Measurements from ENCODE around the gene CNTN1. TPM values are rescaled to one million over a fixed set of nuclear protein-coding genes. Genes with fewer than 3 reads are reported as not detected.

The CNTN1 gene
- total RNA-seq, 1 donor = 0.54 TPM

DNA sequence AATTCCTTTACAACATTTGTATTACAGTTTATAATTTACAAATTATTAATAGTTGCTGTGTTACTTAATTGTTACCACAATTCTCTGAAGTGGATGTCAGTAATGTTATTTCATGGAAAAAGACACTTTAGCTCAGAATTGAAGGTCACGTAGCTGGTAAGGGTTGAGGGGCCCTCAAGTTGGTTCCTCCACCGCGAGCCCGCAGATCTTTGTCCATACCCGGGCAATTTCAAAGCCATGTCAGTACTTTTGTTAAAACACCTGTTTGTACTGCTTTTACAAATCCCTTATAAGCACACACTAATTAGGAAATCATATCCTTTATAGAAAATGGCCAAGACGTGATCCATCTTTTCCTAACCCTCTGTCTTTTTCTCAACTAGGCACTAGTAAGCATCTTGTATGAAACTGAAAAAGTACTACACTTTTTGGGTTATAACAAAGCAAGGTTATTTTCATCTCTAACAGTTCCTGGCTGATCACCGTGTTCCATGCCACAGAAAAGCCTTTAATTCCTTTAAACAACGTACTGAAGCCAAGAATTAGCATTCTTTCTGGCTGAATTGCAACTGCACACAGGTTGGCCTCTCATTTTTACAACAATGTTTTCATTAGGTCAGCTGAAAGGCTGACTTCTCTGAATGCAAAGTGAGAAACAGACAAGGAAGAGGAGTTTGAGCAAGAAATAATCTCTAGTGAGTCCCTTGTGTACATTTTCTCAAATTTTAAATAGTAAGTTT lies 76.1 kb downstream of the CNTN1 start:
- DNase-seq (ENCODE audit: low read depth in 2 of 3, low spot score in 2 of 3) = no peak

DNA sequence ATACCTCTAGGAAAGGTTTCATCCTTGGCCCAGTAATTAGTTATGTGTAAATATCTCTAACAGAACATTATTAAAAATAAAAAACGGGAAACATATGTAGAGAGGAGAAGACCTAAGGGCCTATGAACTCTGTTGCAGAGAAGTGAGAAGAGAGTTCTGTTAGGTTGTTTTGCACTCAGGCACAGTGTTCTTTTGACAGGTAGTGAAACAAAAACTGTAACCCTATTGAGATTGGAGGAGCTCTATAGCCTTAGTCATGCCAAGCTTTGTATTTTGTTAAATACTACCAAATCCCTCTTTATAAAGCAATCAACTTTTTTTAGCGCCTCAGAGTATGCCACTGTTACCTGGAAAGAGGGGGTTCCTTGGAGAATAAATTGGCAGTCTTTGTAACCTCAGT lies 77.6 kb downstream of the CNTN1 start:
- no peak for DNase-seq (ENCODE audit: low read depth in 2 of 3, low spot score in 2 of 3)

DNA sequence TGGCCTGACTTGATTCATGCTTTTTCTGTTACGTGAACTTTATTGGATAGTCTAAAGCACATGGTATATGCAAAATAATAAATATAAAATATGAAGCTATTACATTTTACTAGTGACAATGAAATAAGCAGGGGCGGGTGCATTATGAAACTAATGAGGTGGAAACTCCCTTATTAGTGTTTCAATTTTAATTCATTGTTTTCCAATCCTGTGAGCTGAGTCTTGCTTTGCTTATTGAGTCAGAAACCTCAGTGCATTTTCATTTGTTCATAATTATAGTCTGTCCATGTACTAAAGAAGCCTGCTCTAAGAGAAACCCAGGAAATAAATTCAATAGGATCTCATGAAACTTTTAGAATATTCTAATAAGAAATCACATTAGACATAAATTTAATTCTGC lies 78.5 kb downstream of the CNTN1 start:
- DNase-seq (ENCODE audit: low read depth in 2 of 3, low spot score in 2 of 3) = no peak

- no peak for DNase-seq (ENCODE audit: low read depth in 2 of 3, low spot score in 2 of 3)
Measured at GRCh38 chr12:40775661-40776060, 83.4 kb downstream of the CNTN1 start.

DNA sequence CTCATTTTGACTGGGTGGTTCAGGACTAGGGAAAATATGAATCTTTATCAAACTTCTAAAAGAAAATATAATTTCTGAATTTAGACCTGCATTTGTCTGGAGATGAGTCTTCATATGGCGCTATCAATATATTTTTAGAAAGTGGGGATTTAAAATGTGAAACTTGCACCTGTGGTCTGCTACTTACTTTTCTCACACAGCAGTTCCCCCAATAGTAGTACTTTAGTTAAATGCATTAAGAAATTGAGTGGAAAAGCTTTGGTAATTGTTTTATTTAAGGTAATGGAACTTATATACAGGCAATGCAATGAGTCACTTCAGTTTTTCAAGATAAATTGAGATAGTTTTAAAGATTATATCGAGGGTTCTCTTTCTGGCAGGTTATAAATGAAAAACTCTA lies 91.9 kb downstream of the CNTN1 start:
- DNase-seq (ENCODE audit: low read depth in 2 of 3, low spot score in 2 of 3) = no peak

DNA sequence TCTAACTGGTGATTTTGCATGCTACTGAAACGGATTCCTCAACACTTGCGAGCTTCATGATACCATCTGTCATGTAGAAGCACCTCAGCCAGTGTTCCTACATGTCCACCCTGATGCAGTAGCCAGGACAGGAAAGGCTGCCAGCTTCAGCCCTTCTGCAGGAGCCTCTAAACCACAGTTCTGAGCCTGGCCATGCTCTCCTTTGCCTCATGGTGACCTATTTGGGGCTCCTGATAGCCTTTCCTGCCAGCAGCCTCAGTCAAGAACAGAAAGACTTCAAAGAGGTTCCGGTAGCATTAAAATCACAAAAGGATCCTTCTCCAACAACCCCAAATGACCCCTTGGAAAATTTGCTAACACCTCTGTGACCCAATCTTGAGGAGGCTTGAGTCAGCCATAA lies 96.0 kb downstream of the CNTN1 start:
- DNase-seq (ENCODE audit: low read depth in 2 of 3, low spot score in 2 of 3) = no peak

- DNase-seq (ENCODE audit: low read depth in 2 of 3, low spot score in 2 of 3) = no peak
Measured at GRCh38 chr12:40792792-40793386, 100.7 kb downstream of the CNTN1 start.

DNA sequence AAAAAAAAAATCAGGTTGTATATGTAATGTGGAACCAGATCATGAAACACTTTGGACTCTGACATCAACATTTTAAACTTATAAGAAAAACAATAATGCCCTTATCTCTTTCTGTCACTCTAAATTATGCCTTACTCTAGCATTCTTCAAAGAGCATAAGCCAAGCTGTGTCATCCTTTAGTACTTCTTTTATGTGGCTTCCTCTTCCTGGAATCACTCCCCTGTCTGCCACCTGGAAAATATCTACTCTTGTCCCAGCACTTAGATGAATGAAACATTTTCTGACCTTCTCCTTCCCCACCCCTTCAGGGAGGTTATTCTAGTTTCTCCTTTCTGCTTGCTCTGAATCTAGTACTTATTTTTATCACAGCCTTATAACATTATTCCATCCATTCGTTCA lies 101.2 kb downstream of the CNTN1 start:
- no peak for DNase-seq (ENCODE audit: low read depth in 2 of 3, low spot score in 2 of 3)

DNA sequence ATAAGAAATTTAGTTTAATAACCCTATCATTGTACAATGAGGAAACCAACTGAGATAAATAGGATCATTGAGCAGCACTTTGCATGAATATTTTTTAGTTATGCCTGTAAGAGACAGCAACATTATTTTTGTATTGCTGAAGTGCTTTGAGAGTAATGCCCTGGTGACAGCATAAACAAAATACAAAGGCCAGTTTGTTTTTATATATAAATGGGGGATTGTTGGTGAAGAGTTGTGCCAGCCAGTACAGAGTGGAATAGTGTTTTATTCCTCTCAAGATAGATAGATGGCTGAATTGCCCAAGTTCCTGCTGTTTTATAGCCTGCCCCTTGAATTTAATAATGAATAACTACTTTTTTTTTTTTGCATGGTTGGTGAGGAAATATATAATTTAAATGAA lies 101.8 kb downstream of the CNTN1 start:
- no peak for DNase-seq (ENCODE audit: low read depth in 2 of 3, low spot score in 2 of 3)

DNA sequence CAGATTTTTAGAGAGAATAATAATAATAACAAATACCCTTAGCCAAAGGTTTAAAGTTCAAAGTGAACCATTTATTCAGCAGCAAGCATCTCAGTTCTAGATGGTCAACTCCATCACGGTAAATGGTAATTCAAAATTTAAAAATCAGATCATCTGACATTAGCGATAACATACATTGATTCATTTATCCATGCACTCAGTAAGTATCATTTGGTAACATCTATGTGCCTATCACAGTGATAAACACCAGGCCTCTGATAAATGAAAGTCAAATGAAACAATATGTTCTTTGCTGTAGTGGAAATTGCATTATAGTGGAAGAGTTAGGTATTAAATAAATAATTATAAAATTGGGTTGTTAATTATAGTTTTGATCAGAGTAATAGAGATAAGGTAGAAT lies 108.8 kb downstream of the CNTN1 start:
- DNase-seq (ENCODE audit: low read depth in 2 of 3, low spot score in 2 of 3) = no peak

DNA sequence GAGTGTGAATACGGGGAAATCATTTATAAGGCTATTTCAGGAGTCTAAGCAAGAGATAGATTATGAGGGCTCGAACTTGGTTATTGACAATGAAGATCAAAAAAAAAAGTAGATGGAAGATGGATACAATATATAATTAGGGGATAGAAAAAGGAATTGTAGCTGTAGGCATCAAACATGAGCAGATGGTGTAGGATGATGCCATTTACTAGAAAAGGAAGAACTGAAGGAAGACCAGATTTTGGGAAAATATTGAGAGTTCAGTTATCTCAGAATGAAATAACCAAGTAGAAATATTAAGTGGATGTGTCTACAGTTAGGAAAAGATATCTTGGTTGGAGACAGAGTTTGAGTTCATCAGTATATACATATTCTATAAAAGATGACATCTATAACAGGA lies 109.6 kb downstream of the CNTN1 start:
- no peak for DNase-seq (ENCODE audit: low read depth in 2 of 3, low spot score in 2 of 3)

- DNase-seq (ENCODE audit: low read depth in 2 of 3, low spot score in 2 of 3) = no peak
Measured at GRCh38 chr12:40802656-40803055, 110.4 kb downstream of the CNTN1 start.

GRCh38 chr12:40819436-40820108 lies 127.3 kb downstream of the CNTN1 start:
- no peak for DNase-seq (ENCODE audit: low read depth in 2 of 3, low spot score in 2 of 3)

DNA sequence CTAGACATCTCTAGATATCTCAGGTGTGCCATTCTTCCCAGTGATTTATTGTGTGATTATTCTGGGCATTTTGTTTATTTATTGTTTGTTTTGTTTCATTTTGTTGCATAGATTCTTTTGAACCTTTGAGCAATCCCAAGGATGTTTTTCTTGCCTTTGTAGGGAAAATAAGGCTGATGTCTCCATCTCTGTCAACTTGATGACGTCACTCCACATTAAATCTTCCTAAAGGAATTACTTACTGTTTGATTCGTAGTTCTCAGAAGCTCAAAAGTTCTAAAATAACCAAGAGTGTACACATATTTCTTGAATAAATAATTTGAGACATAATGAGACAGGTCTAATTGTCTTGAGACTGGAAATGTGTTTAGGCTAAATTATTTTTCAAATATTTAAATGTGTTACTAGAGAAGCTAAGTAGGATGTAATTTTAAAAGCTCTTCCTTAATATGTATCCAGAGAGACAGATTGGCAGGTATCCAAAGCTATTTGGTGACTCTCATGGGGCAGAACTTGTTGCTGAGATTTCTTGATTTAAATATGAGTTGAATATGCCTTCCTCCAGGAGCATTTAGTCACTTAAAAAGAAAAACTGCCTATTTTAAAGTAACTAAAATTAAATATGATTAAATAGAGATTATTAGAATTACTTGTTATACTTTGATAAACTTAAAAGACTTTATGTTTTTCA lies 128.7 kb downstream of the CNTN1 start:
- no peak for DNase-seq (ENCODE audit: low read depth in 2 of 3, low spot score in 2 of 3)

DNA sequence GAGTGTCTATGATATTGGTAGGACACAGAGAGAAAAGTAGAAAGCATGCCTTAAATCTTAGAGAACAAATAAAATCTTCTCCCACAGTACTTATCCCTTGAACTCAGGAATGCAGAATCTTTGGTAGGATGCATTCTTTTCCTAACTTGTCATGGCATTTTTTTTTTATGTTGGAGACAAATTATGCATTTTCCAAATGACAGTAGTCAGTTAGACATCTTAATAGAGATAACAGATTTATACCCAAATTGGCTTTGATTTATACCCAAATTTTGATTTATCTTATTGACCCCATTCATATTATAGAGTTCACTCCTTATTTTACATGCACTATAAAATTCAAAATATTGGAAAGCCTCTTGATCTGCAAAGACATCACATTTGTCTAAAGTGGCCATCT lies 132.9 kb downstream of the CNTN1 start:
- DNase-seq (ENCODE audit: low read depth in 2 of 3, low spot score in 2 of 3) = no peak

- DNase-seq (ENCODE audit: low read depth in 2 of 3, low spot score in 2 of 3) = no peak
Measured at GRCh38 chr12:40827683-40828592, 135.7 kb downstream of the CNTN1 start.

DNA sequence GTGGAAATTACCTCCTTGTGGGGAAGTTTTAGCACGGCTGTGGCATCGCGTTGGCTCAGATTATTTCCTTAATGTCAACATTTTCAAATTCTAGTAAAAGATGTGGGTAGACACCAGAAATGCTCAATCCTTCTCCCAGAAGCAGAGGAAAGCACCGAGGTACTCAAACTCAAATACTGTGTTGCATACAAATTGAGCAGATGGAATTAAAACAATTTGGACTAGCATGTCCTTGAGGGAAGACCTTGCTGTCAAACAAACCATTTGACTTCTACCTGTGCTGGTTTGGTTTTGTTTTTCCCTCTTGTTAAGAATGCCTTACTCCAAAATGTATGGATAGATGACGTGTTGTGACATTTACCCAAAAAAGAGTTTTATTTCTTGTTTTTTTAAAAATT lies 136.4 kb downstream of the CNTN1 start:
- DNase-seq (ENCODE audit: low read depth in 2 of 3, low spot score in 2 of 3) = no peak

DNA sequence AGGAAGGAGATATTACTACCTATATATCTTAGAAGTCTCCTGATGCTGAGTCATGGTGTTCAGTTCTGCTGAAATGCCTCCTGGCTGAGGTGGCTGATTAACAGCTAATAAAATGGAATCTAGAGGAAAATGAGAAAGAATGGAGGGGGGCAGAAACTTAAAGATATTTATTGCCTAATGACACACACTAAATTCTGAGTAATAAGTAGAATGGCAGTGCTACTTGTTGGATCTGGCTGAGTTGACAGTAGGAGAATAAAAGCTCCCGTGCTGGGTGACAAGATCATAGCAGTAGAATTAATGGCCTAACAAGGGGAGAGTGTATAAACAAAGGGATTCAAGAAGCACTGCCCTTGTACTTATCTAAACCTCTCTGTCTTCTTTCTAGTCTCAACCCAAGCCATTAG lies 137.5 kb downstream of the CNTN1 start:
- DNase-seq (ENCODE audit: low read depth in 2 of 3, low spot score in 2 of 3) = no peak

GRCh38 chr12:40831916-40832315 lies 139.7 kb downstream of the CNTN1 start:
- no peak for DNase-seq (ENCODE audit: low read depth in 2 of 3, low spot score in 2 of 3)

DNA sequence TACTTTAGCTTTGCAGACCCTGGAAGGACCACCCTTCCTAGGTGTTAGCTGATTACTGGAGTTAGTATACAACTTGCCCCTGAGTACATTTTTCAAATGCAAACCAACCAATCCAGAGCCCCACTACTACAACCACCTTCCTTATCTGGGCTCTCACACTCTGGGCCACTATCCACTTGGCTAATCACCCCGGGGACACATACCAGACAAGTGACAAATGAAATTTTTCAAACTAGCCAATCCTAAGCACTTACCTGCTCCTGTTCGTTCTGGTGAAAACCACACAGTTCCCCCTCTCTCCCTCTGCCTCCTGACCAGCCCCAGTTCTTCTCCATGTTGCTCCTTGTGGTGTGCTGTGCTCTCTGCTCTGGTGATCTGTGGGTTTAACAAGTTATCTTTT lies 140.4 kb downstream of the CNTN1 start:
- DNase-seq (ENCODE audit: low read depth in 2 of 3, low spot score in 2 of 3) = no peak

DNA sequence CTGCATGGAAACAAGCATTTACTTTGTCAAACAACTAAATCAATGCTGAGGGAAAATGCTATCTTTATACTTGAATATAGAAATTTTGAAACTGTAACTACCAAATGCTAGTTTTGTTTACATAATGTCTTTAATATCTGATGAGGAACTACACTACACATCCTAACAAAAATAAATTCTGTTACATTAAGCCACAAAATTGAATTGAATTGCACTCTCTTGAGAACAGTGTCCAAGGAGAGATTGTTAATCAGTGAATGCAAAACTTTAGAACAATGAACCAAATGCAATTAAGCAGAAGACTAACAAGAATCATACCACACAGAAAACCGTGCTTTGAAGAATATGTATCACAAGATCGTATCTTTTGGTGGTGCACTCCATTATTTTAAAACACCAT lies 141.6 kb downstream of the CNTN1 start:
- DNase-seq (ENCODE audit: low read depth in 2 of 3, low spot score in 2 of 3) = no peak

Measured in hematopoietic multipotent progenitor cell (in vitro differentiated cells).